HepG2 (cell line): ENCODE data around the gene IGF2. TPM values are rescaled to one million over a fixed set of nuclear protein-coding genes. Genes with fewer than 3 reads are reported as not detected.

Experiments used
- AGO2 ChIP-seq: fragments of 200-400 bp; formaldehyde crosslinking; optimal IDR thresholded peaks from 2 replicates; pipeline ENCODE3; 2017; ENCODE audit warnings: mild to moderate bottlenecking, low read depth, low read length, moderate library complexity
- CC2D1A ChIP-seq: sonication (generic); formaldehyde crosslinking; IDR thresholded peaks from 2 replicates; pipeline ENCODE4 v1.8.1; 2023; ENCODE audit warnings: mild to moderate bottlenecking, missing genetic modification reagents
- EEA1 ChIP-seq: sonication (generic); formaldehyde crosslinking; IDR thresholded peaks from 2 replicates; pipeline ENCODE4 v1.5.1; 2020; ENCODE audit warnings: mild to moderate bottlenecking, missing genetic modification reagents, borderline replicate concordance
- FOXM1 ChIP-seq: sonication (generic); formaldehyde crosslinking; IDR thresholded peaks from 2 replicates; pipeline ENCODE4 v1.5.0; 2020; ENCODE audit warnings: missing genetic modification reagents
- HNRNPUL1 ChIP-seq: fragments of 200-400 bp; formaldehyde crosslinking; IDR thresholded peaks from 2 replicates; pipeline ENCODE4 v1.6.1; 2017; ENCODE audit warnings: low read depth, mild to moderate bottlenecking, low read length, moderate library complexity
- PHF20 ChIP-seq: sonication (generic); formaldehyde crosslinking; IDR thresholded peaks from 2 replicates; pipeline ENCODE4 v1.5.0; 2020; ENCODE audit warnings: mild to moderate bottlenecking, missing genetic modification reagents
- ZBTB43 ChIP-seq: sonication (generic); formaldehyde crosslinking; conservative IDR thresholded peaks from 2 replicates; pipeline ENCODE4 v1.4.0; 2020; ENCODE audit warnings: missing genetic modification reagents
- ZNF687 ChIP-seq: sonication (generic); formaldehyde crosslinking; IDR thresholded peaks from 2 replicates; pipeline ENCODE4 v1.5.1; 2020; ENCODE audit warnings: mild to moderate bottlenecking, missing genetic modification reagents, moderate library complexity
- ZNF710 ChIP-seq: sonication (generic); formaldehyde crosslinking; IDR thresholded peaks from 2 replicates; pipeline ENCODE4 v1.5.0; 2020; ENCODE audit warnings: mild to moderate bottlenecking, missing genetic modification reagents, borderline replicate concordance
- polyA plus RNA-seq, 8 experiments: library from polyadenylated mRNA; depleted of rRNA in 3 of 8; stranded (reverse) in 7 of 8; unstranded in 1 of 8; fragments of >200 nt; fragmentation: Illumina TruSeq in 4 of 8; extraction: Trizol in 4 of 8; gene quantifications; 2 replicates each; pipeline versions ENCODE4 v1.2.1 to v1.2.3, GENCODE V29; 2011 to 2016; ENCODE audit warnings: low read depth in 4 of 8, missing spikeins in 1 of 8, mixed read lengths in 1 of 8; ENCODE audit not compliant: insufficient read depth in 1 of 8
- total RNA-seq, 5 experiments: library from RNA; depleted of rRNA; stranded (reverse); fragments of >200 nt; fragmentation: Illumina TruSeq; extraction: Trizol; gene quantifications; 2 replicates each; pipeline ENCODE4 v1.2.3, GENCODE V29; 2016; ENCODE audit warnings: low read depth in 1 of 5
- TF ChIP-seq, protein P1 (sequence below): sonication (generic); formaldehyde crosslinking; IDR thresholded peaks from 2 replicates; pipeline ENCODE4 v1.4.0; 2020; ENCODE audit warnings: low read depth, mild to moderate bottlenecking, missing genetic modification reagents
- TF ChIP-seq, protein P2 (sequence below): sonication (generic); formaldehyde crosslinking; IDR thresholded peaks from 2 replicates; pipeline ENCODE4 v1.8.1; 2023; ENCODE audit warnings: mild to moderate bottlenecking, inconsistent platforms, moderate library complexity, missing genetic modification reagents, borderline replicate concordance
- TF ChIP-seq, protein P3 (sequence below): sonication (generic); formaldehyde crosslinking; IDR thresholded peaks from 2 replicates; pipeline ENCODE4 v1.5.0; 2020; ENCODE audit warnings: missing genetic modification reagents, mild to moderate bottlenecking, borderline replicate concordance
- TF ChIP-seq, protein P4 (sequence below): sonication (generic); formaldehyde crosslinking; IDR thresholded peaks from 2 replicates; pipeline ENCODE4 v1.8.0; 2022; ENCODE audit warnings: mild to moderate bottlenecking, missing genetic modification reagents, borderline replicate concordance

Gene IGF2
- total and polyA plus RNA-seq, 2 of the 13 experiments (the other 11 are each of a cell fraction or from before 2014, with no cell fraction given), result 79.1 to 254 TPM

GRCh38 chr11:2129699-2130366 is 9.4 kb downstream of the IGF2 start (continued):
- TF ChIP-seq, protein P1, sequence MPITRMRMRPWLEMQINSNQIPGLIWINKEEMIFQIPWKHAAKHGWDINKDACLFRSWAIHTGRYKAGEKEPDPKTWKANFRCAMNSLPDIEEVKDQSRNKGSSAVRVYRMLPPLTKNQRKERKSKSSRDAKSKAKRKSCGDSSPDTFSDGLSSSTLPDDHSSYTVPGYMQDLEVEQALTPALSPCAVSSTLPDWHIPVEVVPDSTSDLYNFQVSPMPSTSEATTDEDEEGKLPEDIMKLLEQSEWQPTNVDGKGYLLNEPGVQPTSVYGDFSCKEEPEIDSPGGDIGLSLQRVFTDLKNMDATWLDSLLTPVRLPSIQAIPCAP (CRISPR knock-in tag), result no peak
- TF ChIP-seq, protein P2, sequence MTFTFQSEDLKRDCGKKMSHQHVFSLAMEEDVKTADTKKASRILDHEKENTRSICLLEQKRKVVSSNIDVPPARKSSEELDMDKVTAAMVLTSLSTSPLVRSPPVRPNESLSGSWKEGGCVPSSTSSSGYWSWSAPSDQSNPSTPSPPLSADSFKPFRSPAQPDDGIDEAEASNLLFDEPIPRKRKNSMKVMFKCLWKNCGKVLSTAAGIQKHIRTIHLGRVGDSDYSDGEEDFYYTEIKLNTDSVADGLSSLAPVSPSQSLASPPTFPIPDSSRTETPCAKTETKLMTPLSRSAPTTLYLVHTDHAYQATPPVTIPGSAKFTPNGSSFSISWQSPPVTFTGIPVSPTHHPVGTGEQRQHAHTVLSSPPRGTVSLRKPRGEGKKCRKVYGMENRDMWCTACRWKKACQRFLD, result no peak
- TF ChIP-seq ZNF710 (peak; percentile 4; the same call in 1 of the 2 replicates), ZBTB43 (CRISPR knock-in tag) (no peak), AGO2 (peak; percentile 100), PHF20 (CRISPR knock-in tag) (no peak; the same call in 1 of the 2 replicates), EEA1 (peak; percentile 78; the same call in 1 of the 2 replicates), FOXM1 (CRISPR knock-in tag) (no peak), ZNF687 (CRISPR knock-in tag) (peak; percentile 71), HNRNPUL1 (no peak), CC2D1A (CRISPR knock-in tag) (no peak)
- TF ChIP-seq, protein P3, sequence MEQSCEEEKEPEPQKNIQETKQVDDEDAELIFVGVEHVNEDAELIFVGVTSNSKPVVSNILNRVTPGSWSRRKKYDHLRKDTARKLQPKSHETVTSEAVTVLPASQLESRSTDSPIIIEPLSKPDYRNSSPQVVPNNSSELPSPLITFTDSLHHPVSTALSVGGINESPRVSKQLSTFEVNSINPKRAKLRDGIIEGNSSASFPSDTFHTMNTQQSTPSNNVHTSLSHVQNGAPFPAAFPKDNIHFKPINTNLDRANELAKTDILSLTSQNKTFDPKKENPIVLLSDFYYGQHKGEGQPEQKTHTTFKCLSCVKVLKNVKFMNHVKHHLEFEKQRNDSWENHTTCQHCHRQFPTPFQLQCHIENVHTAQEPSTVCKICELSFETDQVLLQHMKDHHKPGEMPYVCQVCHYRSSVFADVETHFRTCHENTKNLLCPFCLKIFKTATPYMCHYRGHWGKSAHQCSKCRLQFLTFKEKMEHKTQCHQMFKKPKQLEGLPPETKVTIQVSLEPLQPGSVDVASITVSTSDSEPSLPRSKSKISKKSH (CRISPR knock-in tag), result no peak
- TF ChIP-seq, protein P4, sequence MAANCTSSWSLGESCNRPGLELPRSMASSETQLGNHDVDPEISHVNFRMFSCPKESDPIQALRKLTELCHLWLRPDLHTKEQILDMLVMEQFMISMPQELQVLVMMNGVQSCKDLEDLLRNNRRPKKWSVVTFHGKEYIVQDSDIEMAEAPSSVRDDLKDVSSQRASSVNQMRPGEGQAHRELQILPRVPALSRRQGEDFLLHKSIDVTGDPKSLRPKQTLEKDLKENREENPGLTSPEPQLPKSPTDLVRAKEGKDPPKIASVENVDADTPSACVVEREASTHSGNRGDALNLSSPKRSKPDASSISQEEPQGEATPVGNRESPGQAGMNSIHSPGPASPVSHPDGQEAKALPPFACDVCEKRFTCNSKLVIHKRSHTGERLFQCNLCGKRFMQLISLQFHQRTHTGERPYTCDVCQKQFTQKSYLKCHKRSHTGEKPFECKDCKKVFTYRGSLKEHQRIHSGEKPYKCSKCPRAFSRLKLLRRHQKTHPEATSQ (CRISPR knock-in tag), result peak; percentile 63; the same call in 1 of the 2 replicates
